Muscle of leg (tissue), 11 donors: ENCODE data around the gene CWF19L1. TPM values are rescaled to one million over a fixed set of nuclear protein-coding genes. Genes with fewer than 3 reads are reported as not detected.
"Not testable (repeated sequence)": the region's sequence is repeated elsewhere in the genome, so short reads cannot be mapped to it uniquely, and the experiment has no call there.

Experiments used
- DNase-seq: peaks from one replicate; pipeline ENCODE4 v3.0.0; 2013
- H3K27ac ChIP-seq: one replicate; pipeline ENCODE4 v1.5.1; 2013; ENCODE audit warnings: mild to moderate bottlenecking, low read length, control low read depth
- H3K27me3 ChIP-seq: one replicate; pipeline ENCODE4 v1.6.1; 2013; ENCODE audit warnings: low read length; ENCODE audit not compliant: control insufficient read depth, insufficient read depth
- H3K36me3 ChIP-seq: one replicate; pipeline ENCODE4 v1.6.1; 2013; ENCODE audit warnings: low read length; ENCODE audit not compliant: control insufficient read depth, insufficient read depth
- H3K4me1 ChIP-seq: one replicate; pipeline ENCODE4 v1.6.1; 2013; ENCODE audit warnings: low read length; ENCODE audit not compliant: control insufficient read depth, insufficient read depth
- H3K4me3 ChIP-seq: one replicate; pipeline ENCODE4 v1.5.1; 2013; ENCODE audit warnings: low read length, control low read depth
- H3K9me3 ChIP-seq: replicated peaks from 2 replicates; pipeline ENCODE4 v1.6.1; 2013; ENCODE audit warnings: low read depth, low read length; ENCODE audit not compliant: control insufficient read depth
- WGBS: methylation state at CpG from one replicate; pipeline ENCODE4 v1.1.5; 2013; ENCODE audit warnings: missing lambda C conversion rate; ENCODE audit not compliant: insufficient coverage; 5-methylcytosine and 5-hydroxymethylcytosine counted together
- polyA plus RNA-seq, 8 donors: library from polyadenylated mRNA; unstranded; fragments of 120-200 nt; gene quantifications; one replicate each; pipeline versions ENCODE4 v1.2.1 to v1.2.3, GENCODE V29; 2013; ENCODE audit warnings: inconsistent platforms in 1 of 8, low replicate concordance in 1 of 8; ENCODE audit not compliant: insufficient read length in 8 of 8, insufficient read depth in 1 of 8
- total RNA-seq: library from RNA; stranded (reverse); fragments of 120-200 nt; gene quantifications from one replicate; pipeline ENCODE4 v1.2.4, GENCODE V29; 2013

CWF19L1 gene
- total and polyA plus RNA-seq, 9 donors: 16.7 to 25.9 (median 20.5) TPM

GRCh38 chr10:100293066-100293465 is 25.6 kb upstream of the CWF19L1 start:
- no peak for DNase-seq
- H3K27me3 ChIP-seq: peaks cover 29% of the 10 kb centered on the region
- no peaks in the 10 kb centered on the region for H3K9me3 ChIP-seq
- no peak overlapping the region for H3K4me3 ChIP-seq
- H3K27ac ChIP-seq: no peak overlapping the region
- no peaks in the 10 kb centered on the region for H3K36me3 ChIP-seq
- no peaks in the 10 kb centered on the region for H3K4me1 ChIP-seq

- H3K4me3 ChIP-seq, H3K27ac ChIP-seq, H3K36me3 ChIP-seq, H3K4me1 ChIP-seq, H3K9me3 ChIP-seq, DNase-seq: not testable (repeated sequence)
- WGBS: 60% methylated on average over 4 of the region's 4 CpGs
- peaks cover 28% of the 10 kb centered on the region for H3K27me3 ChIP-seq
These were observed 24.9 kb upstream of the CWF19L1 start for GRCh38 chr10:100292300-100292699.

GRCh38 chr10:100291356-100291755 is 23.9 kb upstream of the CWF19L1 start:
- WGBS: no CpG with 5 or more reads among the region's 3 CpGs
- Histone ChIP-seq H3K36me3 (no peaks in the 10 kb centered on the region), H3K9me3 (no peaks in the 10 kb centered on the region), H3K4me1 (peaks cover 5% of the 10 kb centered on the region), H3K27ac (no peak overlapping the region), H3K4me3 (no peak overlapping the region), H3K27me3 (peaks cover 23% of the 10 kb centered on the region)
- peak; percentile 30 for DNase-seq

- H3K4me1 ChIP-seq: peaks cover 12% of the 10 kb centered on the region
- WGBS: 60% methylated on average over 1 of the region's 2 CpGs
These were observed 22.2 kb upstream of the CWF19L1 start for GRCh38 chr10:100289641-100290040.

GRCh38 chr10:100288196-100288595 is 20.8 kb upstream of the CWF19L1 start:
- no peak for DNase-seq
- peaks cover 8% of the 10 kb centered on the region for H3K36me3 ChIP-seq
- H3K27me3 ChIP-seq: peaks cover 9% of the 10 kb centered on the region
- no CpG with 5 or more reads among the region's 5 CpGs for WGBS
- H3K9me3 ChIP-seq: no peaks in the 10 kb centered on the region
- no peak overlapping the region for H3K27ac ChIP-seq
- peaks cover 12% of the 10 kb centered on the region for H3K4me1 ChIP-seq
- H3K4me3 ChIP-seq: no peak overlapping the region

More at GRCh38 chr10:100289641-100290040, 22.2 kb upstream of the CWF19L1 start:
- Histone ChIP-seq H3K9me3 (no peaks in the 10 kb centered on the region), H3K27ac (no peak overlapping the region), H3K36me3 (no peaks in the 10 kb centered on the region), H3K4me3 (no peak overlapping the region), H3K27me3 (peaks cover 20% of the 10 kb centered on the region)
- DNase-seq: no peak

- no peak overlapping the region for H3K4me3 ChIP-seq
- WGBS: 98% methylated on average over 4 of the region's 6 CpGs
- H3K9me3 ChIP-seq: no peaks in the 10 kb centered on the region
- peaks cover 12% of the 10 kb centered on the region for H3K4me1 ChIP-seq
- H3K27me3 ChIP-seq: peaks cover 5% of the 10 kb centered on the region
- H3K36me3 ChIP-seq: peaks cover 12% of the 10 kb centered on the region
- H3K27ac ChIP-seq: no peak overlapping the region
- no peak for DNase-seq
These were observed 20.3 kb upstream of the CWF19L1 start for GRCh38 chr10:100287756-100288155.

- H3K4me1 ChIP-seq: peaks cover 12% of the 10 kb centered on the region
- 1% methylated on average over 61 of the region's 63 CpGs for WGBS
These were observed 18.9 kb upstream of the CWF19L1 start, which contains the start of gene BLOC1S2 for GRCh38 chr10:100286051-100287033. BLOC1S2 (minus strand) TSS chr10:100286680; CDS start chr10:100286659, 21 bp downstream.

GRCh38 chr10:100285326-100285725 is 17.9 kb upstream of the CWF19L1 start:
- WGBS: 77% methylated on average over 7 of the region's 12 CpGs
- H3K9me3 ChIP-seq, H3K27me3 ChIP-seq, H3K4me3 ChIP-seq, DNase-seq: not testable (repeated sequence)
- H3K36me3 ChIP-seq: peaks cover 15% of the 10 kb centered on the region
- peaks cover 12% of the 10 kb centered on the region for H3K4me1 ChIP-seq
- H3K27ac ChIP-seq: peak overlapping the region; percentile 90

More at GRCh38 chr10:100286051-100287033, 18.9 kb upstream of the CWF19L1 start, which contains the start of gene BLOC1S2:
- Histone ChIP-seq H3K4me3 (peak within 1 kb of the TSS; percentile 84), H3K36me3 (peaks cover 13% of the 10 kb centered on the region), H3K9me3 (no peaks in the 10 kb centered on the region), H3K27me3 (peaks cover 3% of the 10 kb centered on the region), H3K27ac (peak within 1 kb of the TSS; percentile 90)
- DNase-seq: peak; percentile 92

GRCh38 chr10:100282907-100283306 is 15.5 kb upstream of the CWF19L1 start:
- no peak overlapping the region for H3K27ac ChIP-seq
- H3K4me1 ChIP-seq: peaks cover 12% of the 10 kb centered on the region
- WGBS: 96% methylated on average over 3 of the region's 3 CpGs
- no peaks in the 10 kb centered on the region for H3K27me3 ChIP-seq
- peaks cover 25% of the 10 kb centered on the region for H3K36me3 ChIP-seq
- no peak for DNase-seq
- no peak overlapping the region for H3K4me3 ChIP-seq
- no peaks in the 10 kb centered on the region for H3K9me3 ChIP-seq

GRCh38 chr10:100276971-100277370 is 9.5 kb upstream of the CWF19L1 start:
- not testable (repeated sequence) for H3K9me3 ChIP-seq, H3K27me3 ChIP-seq, H3K4me3 ChIP-seq, DNase-seq, H3K4me1 ChIP-seq, H3K27ac ChIP-seq
- WGBS: no CpG with 5 or more reads among the region's 31 CpGs
- H3K36me3 ChIP-seq: peaks cover 21% of the 10 kb centered on the region
